OCI-LY1 (cell line): ENCODE measurements around the gene CYSRT1.

ENCODE experiments used
- H2AFZ ChIP-seq: fragments of 200-600 bp; sonication (generic), shearing (Covaris generic); 2 replicates; pipeline ENCODE4 v1.6.0; 2014; ENCODE audit warnings: antibody characterized with exemption, mild to moderate bottlenecking, low read length
- H3F3A ChIP-seq: fragments of 200-600 bp; sonication (generic), shearing (Covaris generic); 2 replicates; pipeline ENCODE4 v1.6.0; 2014; ENCODE audit warnings: mild to moderate bottlenecking, antibody characterized with exemption, low read length, moderate library complexity; ENCODE audit not compliant: insufficient read depth
- H3K27ac ChIP-seq: fragments of 200-600 bp; sonication (generic); 2 replicates; pipeline ENCODE4 v1.5.1; 2014; ENCODE audit warnings: low read length, mixed run types, mild to moderate bottlenecking, low read depth; ENCODE audit not compliant: poor library complexity, severe bottlenecking
- H3K27me3 ChIP-seq: fragments of 200-600 bp; sonication (generic); 2 replicates; pipeline ENCODE4 v1.6.0; 2014; ENCODE audit warnings: antibody characterized with exemption, mild to moderate bottlenecking, low read length, moderate library complexity; ENCODE audit not compliant: insufficient read depth
- H3K36me3 ChIP-seq: fragments of 200-600 bp; sonication (generic); 2 replicates; pipeline ENCODE4 v1.6.1; 2014; ENCODE audit warnings: mild to moderate bottlenecking, antibody characterized with exemption, low read length, moderate library complexity, mixed read lengths; ENCODE audit not compliant: insufficient read depth
- H3K4me1 ChIP-seq: fragments of 200-600 bp; sonication (generic); 2 replicates; pipeline ENCODE4 v1.5.1; 2014; ENCODE audit warnings: mild to moderate bottlenecking, low read length, moderate library complexity; ENCODE audit not compliant: insufficient read depth, severe bottlenecking
- H3K4me2 ChIP-seq: fragments of 200-600 bp; sonication (generic), shearing (Covaris generic); 2 replicates; pipeline ENCODE4 v1.6.1; 2014; ENCODE audit warnings: low read length
- H3K4me3 ChIP-seq: fragments of 200-600 bp; sonication (generic); 2 replicates; pipeline ENCODE4 v1.5.1; 2014; ENCODE audit warnings: low read length, low read depth, mild to moderate bottlenecking, mixed read lengths; ENCODE audit not compliant: poor library complexity, severe bottlenecking
- H3K79me2 ChIP-seq: fragments of 200-600 bp; shearing (Covaris generic); 2 replicates; pipeline ENCODE4 v1.6.1; 2016; ENCODE audit warnings: mixed run types, low read length, mixed read lengths; ENCODE audit not compliant: insufficient read depth
- H3K9ac ChIP-seq: fragments of 200-600 bp; sonication (generic), shearing (Covaris generic); 2 replicates; pipeline ENCODE4 v1.6.1; 2014; ENCODE audit warnings: mild to moderate bottlenecking, low read length, mixed read lengths
- H3K9me2 ChIP-seq: fragments of 200-600 bp; sonication (generic), shearing (Covaris generic); 2 replicates; pipeline ENCODE4 v1.6.1; 2014; ENCODE audit warnings: low read depth, mild to moderate bottlenecking, low read length, mixed read lengths
- H3K9me3 ChIP-seq: fragments of 200-600 bp; shearing (Covaris generic); 2 replicates; pipeline ENCODE4 v1.6.1; 2014; ENCODE audit warnings: low read length, mixed read lengths
- H4K20me1 ChIP-seq: fragments of 200-600 bp; sonication (generic), shearing (Covaris generic); 2 replicates; pipeline ENCODE4 v1.6.0; 2016; ENCODE audit warnings: mild to moderate bottlenecking, low read length; ENCODE audit not compliant: insufficient read depth
- CTCF ChIP-seq: fragments of 200-600 bp; sonication (generic), shearing (Covaris generic); IDR thresholded peaks from 2 replicates; pipeline ENCODE4 v1.5.1; 2017; ENCODE audit warnings: mild to moderate bottlenecking, antibody characterized with exemption, low read length, moderate library complexity, mixed read lengths
- EZH2 ChIP-seq: fragments of 200-600 bp; sonication (generic), shearing (Covaris generic); IDR thresholded peaks from 2 replicates; pipeline ENCODE4 v1.8.0; 2017; ENCODE audit warnings: borderline replicate concordance, mixed run types, mild to moderate bottlenecking, antibody characterized with exemption, low read length, moderate library complexity, mixed read lengths

CYSRT1 gene

GRCh38 chr9:137232510-137232909 is 7.5 kb downstream of the CYSRT1 start:
- Histone ChIP-seq H3K27me3 (peaks cover 12% of the 10 kb centered on the region; the same call in 1 of the 2 replicates), H3F3A (no peaks in the 10 kb centered on the region)

GRCh38 chr9:137233143-137233980 is 8.4 kb downstream of the CYSRT1 start:
- H3F3A ChIP-seq, result no peaks in the 10 kb centered on the region
- no peaks in the 10 kb centered on the region for H3K9me2 ChIP-seq
- H4K20me1 ChIP-seq, result no peaks in the 10 kb centered on the region
- no peak overlapping the region for H3K27ac ChIP-seq
- no peak overlapping the region for H2AFZ ChIP-seq
- no peak overlapping the region for H3K4me3 ChIP-seq
- peaks cover 10% of the 10 kb centered on the region; the same call in 1 of the 2 replicates for H3K27me3 ChIP-seq
- no peak for TF ChIP-seq EZH2
- no peak for TF ChIP-seq CTCF
- no peaks in the 10 kb centered on the region for H3K79me2 ChIP-seq
- H3K36me3 ChIP-seq, result no peaks in the 10 kb centered on the region
- H3K4me1 ChIP-seq, result peaks cover 8% of the 10 kb centered on the region
- H3K9me3 ChIP-seq, result no peaks in the 10 kb centered on the region
- H3K9ac ChIP-seq, result no peak overlapping the region
- no peak overlapping the region for H3K4me2 ChIP-seq

More at GRCh38 chr9:137232510-137232909, 7.5 kb downstream of the CYSRT1 start:
- Histone ChIP-seq H3K9ac (no peak overlapping the region), H3K4me2 (no peak overlapping the region), H3K9me2 (no peaks in the 10 kb centered on the region), H3K9me3 (no peaks in the 10 kb centered on the region), H4K20me1 (no peaks in the 10 kb centered on the region), H3K4me1 (peaks cover 8% of the 10 kb centered on the region), H2AFZ (no peak overlapping the region), H3K79me2 (no peaks in the 10 kb centered on the region), H3K4me3 (no peak overlapping the region), H3K36me3 (no peaks in the 10 kb centered on the region), H3K27ac (no peak overlapping the region)
- no peak for TF ChIP-seq EZH2
- TF ChIP-seq CTCF, result no peak

DNA sequence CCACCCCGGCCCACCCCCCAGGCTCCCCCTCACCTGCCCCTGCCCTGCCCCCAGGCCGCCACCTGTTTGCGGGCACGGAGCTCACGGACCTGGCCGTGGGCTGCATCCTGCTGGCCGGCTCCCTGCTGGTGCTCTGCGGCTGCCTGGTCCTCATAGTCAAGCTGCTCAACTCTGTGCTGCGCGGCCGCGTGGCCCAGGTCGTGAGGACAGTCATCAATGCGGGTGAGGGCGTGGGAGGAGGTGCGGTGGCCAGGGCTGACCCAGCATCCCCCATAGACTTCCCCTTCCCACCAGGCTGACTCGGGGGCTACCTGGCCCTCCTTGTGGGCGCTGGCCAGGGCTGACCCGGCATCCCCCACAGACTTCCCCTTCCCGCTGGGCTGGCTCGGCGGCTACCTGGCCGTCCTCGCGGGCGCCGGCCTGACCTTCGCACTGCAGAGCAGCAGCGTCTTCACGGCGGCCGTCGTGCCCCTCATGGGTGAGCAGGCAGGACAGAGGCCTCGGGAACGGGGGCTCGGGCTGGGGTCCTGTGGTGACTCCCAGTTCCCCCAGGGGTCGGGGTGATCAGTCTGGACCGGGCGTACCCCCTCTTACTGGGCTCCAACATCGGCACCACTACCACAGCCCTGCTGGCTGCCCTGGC is 9.2 kb downstream of the CYSRT1 start:
- H3K27ac ChIP-seq, result no peak overlapping the region
- TF ChIP-seq CTCF, result no peak
- TF ChIP-seq EZH2, result no peak
- H3K9ac ChIP-seq, result no peak overlapping the region
- no peaks in the 10 kb centered on the region for H3K9me2 ChIP-seq
- H3K9me3 ChIP-seq, result no peaks in the 10 kb centered on the region
- H3K4me3 ChIP-seq, result no peak overlapping the region
- H3F3A ChIP-seq, result no peaks in the 10 kb centered on the region
- H4K20me1 ChIP-seq, result no peaks in the 10 kb centered on the region
- H3K79me2 ChIP-seq, result no peaks in the 10 kb centered on the region
- no peak overlapping the region for H2AFZ ChIP-seq
- H3K27me3 ChIP-seq, result peaks cover 9% of the 10 kb centered on the region; the same call in 1 of the 2 replicates
- no peaks in the 10 kb centered on the region for H3K36me3 ChIP-seq
- H3K4me1 ChIP-seq, result peaks cover 14% of the 10 kb centered on the region
- no peak overlapping the region for H3K4me2 ChIP-seq
